HepG2 (cell line): Measurements from ENCODE around the gene PSMB10. TPM values are rescaled to one million over a fixed set of nuclear protein-coding genes. Genes with fewer than 3 reads are reported as not detected.

Experiments used
- CREM ChIP-seq, 2 experiments: sonication (generic) in 1 of 2; formaldehyde crosslinking in 1 of 2; IDR thresholded peaks; 2 replicates each; pipeline versions ENCODE4 v1.4.0 to v1.6.1; 2016 to 2020; ENCODE audit warnings: antibody characterized with exemption in 1 of 2, mild to moderate bottlenecking in 1 of 2, missing genetic modification reagents in 1 of 2
- GABPA ChIP-seq, 2 experiments: IDR thresholded peaks; 2 replicates each; pipeline ENCODE4 v1.6.1; 2011 to 2016; ENCODE audit warnings: low read depth in 2 of 2, low read length in 1 of 2, missing biosample characterization in 1 of 2, missing genetic modification characterization in 1 of 2
- KDM1A ChIP-seq: IDR thresholded peaks from 2 replicates; pipeline ENCODE4 v1.6.1; 2016; ENCODE audit warnings: missing compliant biosample characterization
- MTF1 ChIP-seq: sonication (generic); formaldehyde crosslinking; IDR thresholded peaks from 2 replicates; pipeline ENCODE4 v1.5.0; 2020; ENCODE audit warnings: missing genetic modification reagents
- NFKB2 ChIP-seq: sonication (generic); formaldehyde crosslinking; IDR thresholded peaks from 2 replicates; pipeline ENCODE4 v1.4.0; 2020; ENCODE audit warnings: missing genetic modification reagents, borderline replicate concordance
- RARA ChIP-seq: IDR thresholded peaks from 2 replicates; pipeline ENCODE4 v1.6.1; 2016; ENCODE audit warnings: missing genetic modification reagents, missing compliant biosample characterization
- SOX6 ChIP-seq, 2 experiments: fragments of 450-650 bp in 1 of 2; sonication (generic) in 1 of 2; formaldehyde crosslinking in 1 of 2; IDR thresholded peaks; 2 replicates each; pipeline versions ENCODE4 v1.4.0 to v1.6.1; 2017 to 2020; ENCODE audit warnings: antibody characterized with exemption in 1 of 2, mild to moderate bottlenecking in 1 of 2, missing genetic modification reagents in 1 of 2
- U2AF1 ChIP-seq: fragments of 200-400 bp; formaldehyde crosslinking; optimal IDR thresholded peaks from 2 replicates; pipeline ENCODE3; 2017; ENCODE audit warnings: mild to moderate bottlenecking, low read depth, low read length
- ZNF12 ChIP-seq: sonication (generic); formaldehyde crosslinking; IDR thresholded peaks from 2 replicates; pipeline ENCODE4 v1.5.0; 2020; ENCODE audit warnings: missing genetic modification reagents
- ZNF768 ChIP-seq: sonication (generic); formaldehyde crosslinking; IDR thresholded peaks from 2 replicates; pipeline ENCODE4 v1.4.0; 2020; ENCODE audit warnings: missing genetic modification reagents
- ZSCAN29 ChIP-seq: sonication (generic); formaldehyde crosslinking; conservative IDR thresholded peaks from 2 replicates; pipeline ENCODE4 v1.4.0; 2020; ENCODE audit warnings: mild to moderate bottlenecking, missing genetic modification reagents
- polyA plus RNA-seq, 8 experiments: library from polyadenylated mRNA; depleted of rRNA in 3 of 8; stranded (reverse) in 7 of 8; unstranded in 1 of 8; fragments of >200 nt; fragmentation: Illumina TruSeq in 4 of 8; extraction: Trizol in 4 of 8; gene quantifications; 2 replicates each; pipeline versions ENCODE4 v1.2.1 to v1.2.3, GENCODE V29; 2011 to 2016; ENCODE audit warnings: low read depth in 4 of 8, missing spikeins in 1 of 8, mixed read lengths in 1 of 8; ENCODE audit not compliant: insufficient read depth in 1 of 8
- total RNA-seq, 5 experiments: library from RNA; depleted of rRNA; stranded (reverse); fragments of >200 nt; fragmentation: Illumina TruSeq; extraction: Trizol; gene quantifications; 2 replicates each; pipeline ENCODE4 v1.2.3, GENCODE V29; 2016; ENCODE audit warnings: low read depth in 1 of 5
- TF ChIP-seq, protein P1 (sequence below): sonication (generic); formaldehyde crosslinking; IDR thresholded peaks from 2 replicates; pipeline ENCODE4 v1.8.0; 2022; ENCODE audit warnings: mild to moderate bottlenecking, missing genetic modification reagents; ENCODE audit not compliant: insufficient replicate concordance
- TF ChIP-seq, protein P2 (sequence below): sonication (generic); formaldehyde crosslinking; conservative IDR thresholded peaks from 2 replicates; pipeline ENCODE4 v1.4.0; 2020; ENCODE audit warnings: mild to moderate bottlenecking, missing genetic modification reagents, moderate library complexity
- TF ChIP-seq, protein P3 (sequence below): IDR thresholded peaks from 2 replicates; pipeline ENCODE4 v1.6.1; 2018; ENCODE audit warnings: missing genetic modification reagents, mild to moderate bottlenecking, missing compliant biosample characterization
- TF ChIP-seq, protein P4 (sequence below): sonication (generic); formaldehyde crosslinking; IDR thresholded peaks from 2 replicates; pipeline ENCODE4; 2020; ENCODE audit warnings: missing genetic modification reagents, mild to moderate bottlenecking, borderline replicate concordance
- TF ChIP-seq, protein P5 (sequence below): sonication (generic); formaldehyde crosslinking; IDR thresholded peaks from 2 replicates; pipeline ENCODE4 v1.4.0; 2020; ENCODE audit warnings: mild to moderate bottlenecking, low read depth, missing genetic modification reagents
- TF ChIP-seq, protein P6 (sequence below): sonication (generic); formaldehyde crosslinking; conservative IDR thresholded peaks from 2 replicates; pipeline ENCODE4 v1.4.0; 2020; ENCODE audit warnings: missing genetic modification reagents

Gene PSMB10
- total and polyA plus RNA-seq, 2 of the 13 experiments (the other 11 are each of a cell fraction or from before 2014, with no cell fraction given): 12.7 to 65.9 TPM

DNA sequence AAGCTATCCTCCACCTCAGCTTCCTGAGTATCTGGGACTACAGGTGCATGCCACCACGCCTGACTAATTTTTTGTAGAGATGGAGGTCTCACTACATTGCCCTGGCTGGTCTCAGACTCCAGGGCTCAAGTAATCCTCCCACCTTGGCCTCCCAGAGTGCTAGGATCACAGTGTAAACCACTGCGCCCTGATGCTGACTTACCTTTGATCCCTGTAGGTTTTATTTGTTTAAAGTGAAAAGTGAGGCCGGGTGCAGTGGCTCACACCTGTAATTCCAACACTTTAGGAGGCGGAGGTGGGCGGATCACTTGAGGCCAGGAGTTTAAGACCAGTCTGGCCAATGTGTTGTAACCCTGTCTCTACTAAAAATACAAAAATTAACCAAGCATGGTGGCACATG is 34.9 kb downstream of the PSMB10 start (continued):
- TF ChIP-seq, protein P1, sequence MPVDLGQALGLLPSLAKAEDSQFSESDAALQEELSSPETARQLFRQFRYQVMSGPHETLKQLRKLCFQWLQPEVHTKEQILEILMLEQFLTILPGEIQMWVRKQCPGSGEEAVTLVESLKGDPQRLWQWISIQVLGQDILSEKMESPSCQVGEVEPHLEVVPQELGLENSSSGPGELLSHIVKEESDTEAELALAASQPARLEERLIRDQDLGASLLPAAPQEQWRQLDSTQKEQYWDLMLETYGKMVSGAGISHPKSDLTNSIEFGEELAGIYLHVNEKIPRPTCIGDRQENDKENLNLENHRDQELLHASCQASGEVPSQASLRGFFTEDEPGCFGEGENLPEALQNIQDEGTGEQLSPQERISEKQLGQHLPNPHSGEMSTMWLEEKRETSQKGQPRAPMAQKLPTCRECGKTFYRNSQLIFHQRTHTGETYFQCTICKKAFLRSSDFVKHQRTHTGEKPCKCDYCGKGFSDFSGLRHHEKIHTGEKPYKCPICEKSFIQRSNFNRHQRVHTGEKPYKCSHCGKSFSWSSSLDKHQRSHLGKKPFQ: peak; percentile 20
- TF ChIP-seq CREM (IDR thresholded peaks at IDR 0.05) (no peak), CREM (CRISPR knock-in tag; IDR thresholded peaks at IDR 0.05) (no peak), MTF1 (CRISPR knock-in tag) (peak; percentile 30; the same call in 1 of the 2 replicates), U2AF1 (no peak), ZNF12 (CRISPR knock-in tag) (no peak), SOX6 (IDR thresholded peaks at IDR 0.05) (no peak), SOX6 (CRISPR knock-in tag; IDR thresholded peaks at IDR 0.05) (peak; percentile 35; the same call in 1 of the 2 replicates), ZSCAN29 (CRISPR knock-in tag) (no peak), ZNF768 (CRISPR knock-in tag) (no peak), RARA (no peak), KDM1A (CRISPR knock-in tag) (peak; percentile 48; the same call in 1 of the 2 replicates), NFKB2 (no peak), GABPA (IDR thresholded peaks at IDR 0.05; ENCODE audit: low read depth, low read length) (no peak), GABPA (CRISPR knock-in tag; IDR thresholded peaks at IDR 0.05; ENCODE audit: low read depth) (no peak)
- TF ChIP-seq, protein P2, sequence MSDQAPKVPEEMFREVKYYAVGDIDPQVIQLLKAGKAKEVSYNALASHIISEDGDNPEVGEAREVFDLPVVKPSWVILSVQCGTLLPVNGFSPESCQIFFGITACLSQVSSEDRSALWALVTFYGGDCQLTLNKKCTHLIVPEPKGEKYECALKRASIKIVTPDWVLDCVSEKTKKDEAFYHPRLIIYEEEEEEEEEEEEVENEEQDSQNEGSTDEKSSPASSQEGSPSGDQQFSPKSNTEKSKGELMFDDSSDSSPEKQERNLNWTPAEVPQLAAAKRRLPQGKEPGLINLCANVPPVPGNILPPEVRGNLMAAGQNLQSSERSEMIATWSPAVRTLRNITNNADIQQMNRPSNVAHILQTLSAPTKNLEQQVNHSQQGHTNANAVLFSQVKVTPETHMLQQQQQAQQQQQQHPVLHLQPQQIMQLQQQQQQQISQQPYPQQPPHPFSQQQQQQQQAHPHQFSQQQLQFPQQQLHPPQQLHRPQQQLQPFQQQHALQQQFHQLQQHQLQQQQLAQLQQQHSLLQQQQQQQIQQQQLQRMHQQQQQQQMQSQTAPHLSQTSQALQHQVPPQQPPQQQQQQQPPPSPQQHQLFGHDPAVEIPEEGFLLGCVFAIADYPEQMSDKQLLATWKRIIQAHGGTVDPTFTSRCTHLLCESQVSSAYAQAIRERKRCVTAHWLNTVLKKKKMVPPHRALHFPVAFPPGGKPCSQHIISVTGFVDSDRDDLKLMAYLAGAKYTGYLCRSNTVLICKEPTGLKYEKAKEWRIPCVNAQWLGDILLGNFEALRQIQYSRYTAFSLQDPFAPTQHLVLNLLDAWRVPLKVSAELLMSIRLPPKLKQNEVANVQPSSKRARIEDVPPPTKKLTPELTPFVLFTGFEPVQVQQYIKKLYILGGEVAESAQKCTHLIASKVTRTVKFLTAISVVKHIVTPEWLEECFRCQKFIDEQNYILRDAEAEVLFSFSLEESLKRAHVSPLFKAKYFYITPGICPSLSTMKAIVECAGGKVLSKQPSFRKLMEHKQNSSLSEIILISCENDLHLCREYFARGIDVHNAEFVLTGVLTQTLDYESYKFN: peak; percentile 41
- TF ChIP-seq, protein P3, sequence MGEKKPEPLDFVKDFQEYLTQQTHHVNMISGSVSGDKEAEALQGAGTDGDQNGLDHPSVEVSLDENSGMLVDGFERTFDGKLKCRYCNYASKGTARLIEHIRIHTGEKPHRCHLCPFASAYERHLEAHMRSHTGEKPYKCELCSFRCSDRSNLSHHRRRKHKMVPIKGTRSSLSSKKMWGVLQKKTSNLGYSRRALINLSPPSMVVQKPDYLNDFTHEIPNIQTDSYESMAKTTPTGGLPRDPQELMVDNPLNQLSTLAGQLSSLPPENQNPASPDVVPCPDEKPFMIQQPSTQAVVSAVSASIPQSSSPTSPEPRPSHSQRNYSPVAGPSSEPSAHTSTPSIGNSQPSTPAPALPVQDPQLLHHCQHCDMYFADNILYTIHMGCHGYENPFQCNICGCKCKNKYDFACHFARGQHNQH (CRISPR knock-in tag): no peak
- TF ChIP-seq, protein P4, sequence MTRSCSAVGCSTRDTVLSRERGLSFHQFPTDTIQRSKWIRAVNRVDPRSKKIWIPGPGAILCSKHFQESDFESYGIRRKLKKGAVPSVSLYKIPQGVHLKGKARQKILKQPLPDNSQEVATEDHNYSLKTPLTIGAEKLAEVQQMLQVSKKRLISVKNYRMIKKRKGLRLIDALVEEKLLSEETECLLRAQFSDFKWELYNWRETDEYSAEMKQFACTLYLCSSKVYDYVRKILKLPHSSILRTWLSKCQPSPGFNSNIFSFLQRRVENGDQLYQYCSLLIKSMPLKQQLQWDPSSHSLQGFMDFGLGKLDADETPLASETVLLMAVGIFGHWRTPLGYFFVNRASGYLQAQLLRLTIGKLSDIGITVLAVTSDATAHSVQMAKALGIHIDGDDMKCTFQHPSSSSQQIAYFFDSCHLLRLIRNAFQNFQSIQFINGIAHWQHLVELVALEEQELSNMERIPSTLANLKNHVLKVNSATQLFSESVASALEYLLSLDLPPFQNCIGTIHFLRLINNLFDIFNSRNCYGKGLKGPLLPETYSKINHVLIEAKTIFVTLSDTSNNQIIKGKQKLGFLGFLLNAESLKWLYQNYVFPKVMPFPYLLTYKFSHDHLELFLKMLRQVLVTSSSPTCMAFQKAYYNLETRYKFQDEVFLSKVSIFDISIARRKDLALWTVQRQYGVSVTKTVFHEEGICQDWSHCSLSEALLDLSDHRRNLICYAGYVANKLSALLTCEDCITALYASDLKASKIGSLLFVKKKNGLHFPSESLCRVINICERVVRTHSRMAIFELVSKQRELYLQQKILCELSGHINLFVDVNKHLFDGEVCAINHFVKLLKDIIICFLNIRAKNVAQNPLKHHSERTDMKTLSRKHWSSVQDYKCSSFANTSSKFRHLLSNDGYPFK: no peak
- TF ChIP-seq, protein P5, sequence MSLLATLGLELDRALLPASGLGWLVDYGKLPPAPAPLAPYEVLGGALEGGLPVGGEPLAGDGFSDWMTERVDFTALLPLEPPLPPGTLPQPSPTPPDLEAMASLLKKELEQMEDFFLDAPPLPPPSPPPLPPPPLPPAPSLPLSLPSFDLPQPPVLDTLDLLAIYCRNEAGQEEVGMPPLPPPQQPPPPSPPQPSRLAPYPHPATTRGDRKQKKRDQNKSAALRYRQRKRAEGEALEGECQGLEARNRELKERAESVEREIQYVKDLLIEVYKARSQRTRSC: no peak
- TF ChIP-seq, protein P6, sequence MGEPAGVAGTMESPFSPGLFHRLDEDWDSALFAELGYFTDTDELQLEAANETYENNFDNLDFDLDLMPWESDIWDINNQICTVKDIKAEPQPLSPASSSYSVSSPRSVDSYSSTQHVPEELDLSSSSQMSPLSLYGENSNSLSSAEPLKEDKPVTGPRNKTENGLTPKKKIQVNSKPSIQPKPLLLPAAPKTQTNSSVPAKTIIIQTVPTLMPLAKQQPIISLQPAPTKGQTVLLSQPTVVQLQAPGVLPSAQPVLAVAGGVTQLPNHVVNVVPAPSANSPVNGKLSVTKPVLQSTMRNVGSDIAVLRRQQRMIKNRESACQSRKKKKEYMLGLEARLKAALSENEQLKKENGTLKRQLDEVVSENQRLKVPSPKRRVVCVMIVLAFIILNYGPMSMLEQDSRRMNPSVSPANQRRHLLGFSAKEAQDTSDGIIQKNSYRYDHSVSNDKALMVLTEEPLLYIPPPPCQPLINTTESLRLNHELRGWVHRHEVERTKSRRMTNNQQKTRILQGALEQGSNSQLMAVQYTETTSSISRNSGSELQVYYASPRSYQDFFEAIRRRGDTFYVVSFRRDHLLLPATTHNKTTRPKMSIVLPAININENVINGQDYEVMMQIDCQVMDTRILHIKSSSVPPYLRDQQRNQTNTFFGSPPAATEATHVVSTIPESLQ (CRISPR knock-in tag): no peak
